Measurements from ENCODE around the gene VWA1. TPM values are rescaled to one million over a fixed set of nuclear protein-coding genes. Genes with fewer than 3 reads are reported as not detected.
A peak's percentile ranks its signal among the peaks of the same experiment; 100 is the strongest.
"Not testable (repeated sequence)": the region's sequence is repeated elsewhere in the genome, so short reads cannot be mapped to it uniquely, and the experiment has no call there.

The VWA1 gene
- total and polyA plus RNA-seq, 10 of the 15 experiments (the other 5 are each of a cell fraction or from before 2014, with no cell fraction given): 0.02 to 1.7 (median 0.32) TPM; not detected in 2

DNA sequence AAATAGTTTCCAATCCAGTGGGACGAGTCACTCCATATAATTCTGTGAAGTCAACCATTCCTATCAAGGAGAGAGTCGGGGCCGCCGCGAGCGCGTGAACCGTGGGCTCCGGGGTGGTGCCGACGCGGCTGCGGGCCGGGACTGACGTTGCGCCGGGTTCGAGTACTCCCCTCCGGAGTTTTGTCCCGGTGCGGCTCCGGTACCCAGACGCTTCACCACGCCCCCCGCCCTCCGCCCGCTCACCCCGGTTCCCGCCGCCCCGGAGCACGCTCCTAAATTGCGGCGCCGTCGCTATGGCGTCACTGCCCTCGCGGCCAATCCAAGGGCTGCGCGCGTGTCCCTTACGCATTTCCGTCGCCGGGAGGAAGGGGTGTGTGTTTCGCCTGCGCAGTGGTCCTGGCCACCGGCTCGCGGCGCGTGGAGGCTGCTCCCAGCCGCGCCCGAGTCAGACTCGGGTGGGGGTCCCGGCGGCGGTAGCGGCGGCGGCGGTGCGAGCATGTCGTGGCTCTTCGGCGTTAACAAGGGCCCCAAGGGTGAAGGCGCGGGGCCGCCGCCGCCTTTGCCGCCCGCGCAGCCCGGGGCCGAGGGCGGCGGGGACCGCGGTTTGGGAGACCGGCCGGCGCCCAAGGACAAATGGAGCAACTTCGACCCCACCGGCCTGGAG is 36.0 kb downstream of the VWA1 start, which contains the start of gene ATAD3B (continued):
- peak; percentile 76; the same call in 1 of the 2 replicates for TF ChIP-seq NBN (IDR thresholded peaks at IDR 0.05)
- TF ChIP-seq, protein P1, sequence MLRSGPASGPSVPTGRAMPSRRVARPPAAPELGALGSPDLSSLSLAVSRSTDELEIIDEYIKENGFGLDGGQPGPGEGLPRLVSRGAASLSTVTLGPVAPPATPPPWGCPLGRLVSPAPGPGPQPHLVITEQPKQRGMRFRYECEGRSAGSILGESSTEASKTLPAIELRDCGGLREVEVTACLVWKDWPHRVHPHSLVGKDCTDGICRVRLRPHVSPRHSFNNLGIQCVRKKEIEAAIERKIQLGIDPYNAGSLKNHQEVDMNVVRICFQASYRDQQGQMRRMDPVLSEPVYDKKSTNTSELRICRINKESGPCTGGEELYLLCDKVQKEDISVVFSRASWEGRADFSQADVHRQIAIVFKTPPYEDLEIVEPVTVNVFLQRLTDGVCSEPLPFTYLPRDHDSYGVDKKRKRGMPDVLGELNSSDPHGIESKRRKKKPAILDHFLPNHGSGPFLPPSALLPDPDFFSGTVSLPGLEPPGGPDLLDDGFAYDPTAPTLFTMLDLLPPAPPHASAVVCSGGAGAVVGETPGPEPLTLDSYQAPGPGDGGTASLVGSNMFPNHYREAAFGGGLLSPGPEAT (IDR thresholded peaks at IDR 0.05; ENCODE audit: low read depth): peak; percentile 84
- 0 out of 2 replicates have a peak, but pooled peaks have one; percentile 11 for TF ChIP-seq SPI1 (IDR thresholded peaks at IDR 0.05; ENCODE audit: borderline replicate concordance, insufficient read depth, low read depth, low read length)
- TF ChIP-seq CHD2 (IDR thresholded peaks at IDR 0.05; ENCODE audit: borderline replicate concordance, low read depth, low read length): peak; percentile 78

DNA sequence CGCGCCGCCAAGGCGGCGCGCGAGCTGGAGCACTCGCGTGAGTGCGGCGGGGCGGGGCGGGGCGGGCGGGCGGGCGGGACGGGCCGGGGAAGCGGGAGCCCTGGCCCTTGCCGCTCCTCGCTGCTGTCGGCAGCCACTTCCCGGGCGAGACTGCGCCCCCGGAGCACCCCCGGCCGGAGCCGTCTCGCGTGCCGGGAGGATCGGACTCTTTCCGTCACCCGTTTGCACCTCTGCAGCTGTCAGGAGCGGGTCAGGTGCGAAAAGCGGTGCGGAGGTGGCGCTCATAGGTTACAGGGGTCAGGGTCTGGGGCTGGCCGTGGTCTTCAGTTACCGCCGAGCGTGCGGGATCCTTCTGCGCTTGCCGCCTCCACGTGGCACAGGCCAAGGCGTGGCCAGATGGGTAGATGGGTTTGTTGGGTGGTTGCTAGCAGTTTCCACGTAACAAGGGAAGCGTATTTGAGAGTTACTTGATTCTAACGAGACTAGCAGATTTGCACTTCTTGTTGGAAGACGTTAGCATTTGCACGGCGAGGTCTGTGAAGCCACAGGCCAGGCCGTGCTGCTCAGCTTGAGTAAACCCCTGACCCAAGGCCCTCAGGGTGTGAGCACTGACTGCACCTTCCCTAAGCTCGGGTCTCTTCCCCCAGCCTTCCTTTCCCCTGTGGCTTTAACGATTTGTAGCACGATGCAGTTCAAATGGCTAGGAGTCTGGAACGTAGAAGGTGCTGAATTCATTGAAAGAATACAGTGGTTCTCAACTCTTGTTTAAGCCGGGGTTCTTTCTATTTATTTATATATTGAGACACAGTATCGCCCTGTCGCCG is 36.8 kb downstream of the VWA1 start:
- DNase-seq (ENCODE audit: low read depth, low spot score); RAD21 ChIA-PET (ENCODE audit: unreplicated experiment); POLR2A ChIA-PET; H3K27me3 ChIP-seq (replicated peaks in 1 of 2; ENCODE audit: control insufficient read depth in 2 of 2, insufficient read depth in 2 of 2, low read length in 1 of 2); H3K27ac ChIP-seq (ENCODE audit: control insufficient read depth, insufficient read depth); intact Hi-C loops (cut with micrococcal nuclease; ENCODE audit: unreplicated experiment); H2AFZ ChIP-seq (ENCODE audit: control insufficient read depth, low read depth, low read length); H3K9me3 ChIP-seq (replicated peaks; ENCODE audit: control insufficient read depth, insufficient read depth, low read length); H4K20me1 ChIP-seq (ENCODE audit: control insufficient read depth, insufficient read depth); H3K36me3 ChIP-seq (ENCODE audit: control insufficient read depth in 2 of 2, insufficient read depth in 2 of 2, low read length in 1 of 2); SMC1A ChIA-PET (ENCODE audit: uncharacterized antibody, unreplicated experiment); CTCF ChIA-PET; H3K4me1 ChIP-seq (ENCODE audit: control insufficient read depth, insufficient read depth, low read length); in situ Hi-C loops (cut with MboI): not testable (repeated sequence)
- peak overlapping the region; percentile 40 for H3K4me2 ChIP-seq (ENCODE audit: control insufficient read depth, insufficient read depth)
- peaks cover 30% of the 10 kb centered on the region for H3K79me2 ChIP-seq (ENCODE audit: control insufficient read depth, insufficient read depth, low read length)
- peak overlapping the region; percentile 49; the same call in 1 of the 2 replicates for H3K9ac ChIP-seq (ENCODE audit: control insufficient read depth, insufficient read depth, low read length)
- ATAC-seq (peak; percentile 50), FAIRE-seq (peak; percentile 92)
- peak overlapping the region; percentile 83 for H3K4me3 ChIP-seq
- BruUV-seq (replicated peaks): TSS peak; percentile 62
- WGBS (ENCODE audit: insufficient coverage, insufficient replicate concordance, low lambda C conversion rate, missing lambda C conversion rate): under 1% methylated on average over 43 of the region's 65 CpGs

DNA sequence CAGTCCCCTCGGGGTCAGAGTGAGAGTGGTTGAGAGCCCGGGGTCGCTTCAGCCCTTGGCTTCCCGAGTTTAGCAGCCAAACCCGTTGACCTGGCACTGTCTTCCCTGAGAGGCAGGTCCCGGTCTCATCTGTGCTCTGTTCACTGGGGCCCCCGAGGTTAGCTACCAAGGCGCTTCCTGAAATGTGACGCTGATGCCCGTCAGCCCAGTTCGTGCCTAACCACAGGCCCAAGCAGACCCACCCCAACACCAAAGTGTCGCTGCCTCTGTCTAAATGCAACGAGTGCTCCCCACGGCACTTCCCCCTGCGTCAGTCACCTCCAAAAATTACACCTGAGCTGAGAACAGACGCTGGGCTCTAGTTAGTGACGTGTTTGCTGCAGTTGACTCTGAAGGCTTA is 40.5 kb downstream of the VWA1 start:
- RAD21 ChIA-PET (ENCODE audit: unreplicated experiment); H3K9me3 ChIP-seq (replicated peaks; ENCODE audit: control insufficient read depth, insufficient read depth, low read length); H2AFZ ChIP-seq (ENCODE audit: control insufficient read depth, low read depth, low read length); in situ Hi-C loops (cut with MboI); intact Hi-C loops (cut with micrococcal nuclease; ENCODE audit: unreplicated experiment); CTCF ChIA-PET; H3K4me3 ChIP-seq; H3K4me1 ChIP-seq (ENCODE audit: control insufficient read depth, insufficient read depth, low read length); H3K27ac ChIP-seq (ENCODE audit: control insufficient read depth, insufficient read depth); DNase-seq (ENCODE audit: low read depth, low spot score); SMC1A ChIA-PET (ENCODE audit: uncharacterized antibody, unreplicated experiment); FAIRE-seq; BruUV-seq (replicated peaks); H3K27me3 ChIP-seq (replicated peaks in 1 of 2; ENCODE audit: control insufficient read depth in 2 of 2, insufficient read depth in 2 of 2, low read length in 1 of 2); H3K4me2 ChIP-seq (ENCODE audit: control insufficient read depth, insufficient read depth); H4K20me1 ChIP-seq (ENCODE audit: control insufficient read depth, insufficient read depth); H3K9ac ChIP-seq (ENCODE audit: control insufficient read depth, insufficient read depth, low read length); ATAC-seq; POLR2A ChIA-PET: not testable (repeated sequence)
- 68% methylated on average over 14 of the region's 17 CpGs for WGBS (ENCODE audit: insufficient coverage, insufficient replicate concordance, low lambda C conversion rate, missing lambda C conversion rate)
- peaks cover 7 to 21% of the 10 kb centered on the region in 2 experiments; a peak in 3 of 4 replicates for H3K36me3 ChIP-seq (ENCODE audit: control insufficient read depth in 2 of 2, insufficient read depth in 2 of 2, low read length in 1 of 2)
- peaks cover 28% of the 10 kb centered on the region for H3K79me2 ChIP-seq (ENCODE audit: control insufficient read depth, insufficient read depth, low read length)
